Activated CD8-positive, alpha-beta memory T cell treated with anti-CD3 and anti-CD28 coated beads, Interleukin-2, amount 50 U/mL, for 48 hours (primary cell): ENCODE results near the gene NFS1.
A peak's percentile ranks its signal among the peaks of the same experiment; 100 is the strongest.

Experiments used
- DNase-seq: peaks from one replicate; pipeline ENCODE4 v3.0.0-alpha.2; 2020

NFS1 gene

DNA sequence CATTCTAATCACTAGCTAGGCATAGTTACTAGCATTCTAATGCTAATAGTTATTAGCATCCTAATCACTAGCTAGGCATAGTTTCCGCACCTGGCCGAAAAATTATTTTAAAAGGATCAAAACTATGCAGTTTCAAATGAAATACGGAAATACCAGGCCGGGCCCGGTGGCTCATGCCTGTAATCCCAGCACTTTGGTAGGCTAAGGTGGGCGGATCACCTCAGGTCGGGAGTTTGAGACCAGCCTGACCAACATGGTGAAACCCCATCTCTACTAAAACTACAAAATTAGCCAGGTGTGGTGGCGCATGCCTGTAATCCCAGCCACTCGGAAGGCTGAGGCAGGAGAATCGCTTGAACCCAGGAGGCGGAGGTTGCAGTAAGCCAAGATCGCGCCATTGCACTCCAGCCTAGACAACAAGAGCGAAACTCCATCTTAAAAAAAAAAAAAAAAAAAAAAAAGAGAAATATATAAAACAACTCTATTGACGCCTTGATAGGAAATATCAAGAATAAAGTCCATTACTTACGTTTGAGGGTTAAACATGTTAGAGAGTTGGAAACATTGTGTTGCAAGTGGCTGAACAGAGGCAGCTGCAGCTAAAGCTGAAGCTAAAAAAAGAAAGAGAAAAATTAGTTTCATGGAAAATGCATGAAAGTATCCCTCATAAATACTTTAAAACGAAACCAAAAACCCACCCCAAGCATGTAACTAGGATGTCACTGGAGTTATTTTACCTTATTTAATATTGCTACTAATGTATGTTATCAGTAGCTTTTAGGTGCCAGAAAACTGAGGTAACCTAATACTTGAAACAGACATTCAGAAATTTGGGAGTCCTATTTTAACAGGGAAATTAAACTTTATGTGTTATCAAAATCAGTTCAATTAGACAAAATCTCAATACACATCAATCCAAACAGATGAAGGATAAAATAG, 7.7 kb upstream of the NFS1 start:
- peak; percentile 45 for DNase-seq

DNA sequence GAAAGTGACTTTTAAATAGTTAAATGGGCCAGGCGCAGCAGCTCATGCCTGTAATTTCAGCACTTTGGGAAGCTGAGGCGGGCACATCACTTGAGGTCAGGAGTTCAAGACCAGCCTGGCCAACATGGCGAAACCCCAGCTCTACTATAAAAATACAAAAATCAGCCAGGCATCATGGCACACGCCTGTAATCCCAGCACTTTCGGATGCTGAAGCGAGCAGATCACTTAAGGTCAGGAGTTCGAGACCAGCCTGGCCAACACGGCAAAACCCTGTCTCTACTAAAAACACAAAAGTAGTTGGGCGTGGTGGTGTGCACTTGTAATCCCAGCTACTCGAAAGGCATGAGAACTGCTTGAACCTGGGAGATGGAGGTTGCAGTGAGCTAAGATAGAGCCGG, 6.7 kb upstream of the NFS1 start:
- DNase-seq = peak; percentile 48

DNA sequence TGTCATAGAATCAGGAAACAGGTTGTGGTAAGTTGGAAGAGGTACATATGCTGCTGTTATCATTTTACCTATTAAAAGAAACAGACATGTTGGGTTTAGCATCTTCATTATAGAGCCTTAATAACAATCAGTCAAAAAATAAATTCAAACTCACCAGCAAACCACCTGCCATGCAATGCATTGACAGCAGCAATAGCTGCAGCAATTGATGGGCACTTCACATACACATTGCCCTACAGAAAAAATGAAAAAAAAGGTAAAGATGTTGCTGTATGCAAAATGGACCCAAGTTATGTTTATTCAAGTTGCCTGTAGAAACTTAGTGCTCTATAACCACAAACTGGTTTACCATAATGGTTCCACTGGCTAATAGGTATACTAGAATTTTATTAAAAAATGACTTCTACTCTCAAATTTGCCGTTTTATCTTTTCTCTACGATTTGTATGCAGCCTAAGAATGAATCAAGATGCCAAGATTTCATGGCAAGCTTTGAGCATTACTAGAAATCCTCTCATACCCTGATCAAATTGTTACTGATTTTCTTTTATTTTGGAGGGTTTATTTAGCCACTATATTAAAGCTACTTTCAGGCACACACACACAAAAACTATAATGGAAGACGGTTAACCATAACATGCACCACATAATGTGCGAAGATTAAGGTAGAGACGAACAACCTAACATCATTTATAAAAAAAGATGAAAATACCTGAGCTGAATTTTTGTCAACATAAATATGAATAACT, 5.5 kb upstream of the NFS1 start:
- peak; percentile 30 for DNase-seq

DNA sequence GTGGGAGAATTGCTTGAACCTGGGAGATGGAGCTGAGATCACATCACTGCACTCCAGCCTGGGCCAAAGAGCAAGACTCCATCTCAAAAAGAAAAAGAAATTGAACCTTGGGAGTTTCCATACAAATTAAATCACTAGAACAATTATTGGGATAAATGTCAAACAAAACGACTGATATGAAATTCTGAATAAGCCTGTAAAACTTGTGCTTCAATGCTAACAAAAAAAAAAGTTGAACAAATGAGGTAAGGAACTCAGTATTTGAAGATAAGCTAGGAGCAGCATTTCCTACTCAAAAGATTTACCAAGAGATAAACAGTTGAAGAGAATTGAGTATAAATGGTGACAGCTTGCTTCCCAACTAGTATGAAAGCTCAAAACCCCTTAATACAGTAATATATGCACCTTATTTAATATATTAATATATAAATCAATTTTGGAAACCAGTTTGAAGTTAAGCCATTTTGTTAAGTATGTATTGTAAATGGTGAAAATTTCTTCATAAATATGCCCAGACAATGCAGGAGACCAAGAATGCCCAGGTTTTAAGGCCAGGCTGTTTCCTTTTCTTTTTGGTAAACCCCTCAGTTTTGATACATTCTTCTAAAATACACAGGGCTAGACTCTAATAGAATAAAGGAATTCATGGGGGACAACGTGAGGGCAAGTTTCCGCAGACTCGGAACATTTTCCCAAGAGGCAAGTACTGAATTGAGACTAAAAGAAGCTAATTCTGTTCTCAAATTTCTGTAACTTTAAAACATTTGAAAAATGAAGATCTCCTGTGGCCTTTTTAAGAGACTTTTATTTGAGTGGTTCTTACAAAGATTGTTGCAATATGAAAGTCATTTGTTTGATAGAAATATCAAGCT, 3.9 kb upstream of the NFS1 start:
- DNase-seq = peak; percentile 35

DNA sequence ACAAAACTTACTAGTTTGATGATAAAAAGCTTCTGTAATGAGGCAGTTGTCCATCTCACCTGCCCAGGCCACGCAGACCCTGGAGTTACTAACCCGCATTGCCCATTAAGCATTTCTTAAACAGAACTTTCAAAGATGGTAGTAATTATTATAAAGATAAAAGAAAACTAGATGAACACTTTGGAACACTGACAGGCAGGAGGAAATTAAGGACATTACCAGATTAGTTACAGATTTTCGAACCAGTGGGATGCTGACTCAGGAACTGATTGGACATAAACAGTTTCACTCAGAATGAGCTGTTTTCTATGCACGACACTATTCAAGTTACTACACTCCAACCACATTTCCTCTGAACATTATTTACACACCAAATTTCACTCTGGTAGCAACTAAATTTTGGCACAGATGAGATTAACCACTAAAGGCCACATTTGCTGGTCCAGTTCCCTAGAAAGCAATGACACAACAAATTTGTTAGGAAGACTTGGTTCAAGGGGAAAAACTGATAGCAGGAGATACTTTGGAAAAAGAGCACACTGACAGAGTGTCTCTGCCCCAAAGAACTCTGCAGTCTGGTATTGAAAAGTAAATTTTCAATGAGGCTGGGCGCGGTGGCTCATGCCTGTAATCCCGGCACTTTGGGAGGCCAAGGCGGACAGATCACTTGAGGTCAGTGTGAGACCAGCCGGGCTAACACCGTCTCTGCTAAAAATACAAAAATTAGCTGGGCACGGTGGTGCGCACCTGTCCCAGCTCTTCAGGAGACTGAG, 3.1 kb upstream of the NFS1 start:
- DNase-seq = peak; percentile 63

DNA sequence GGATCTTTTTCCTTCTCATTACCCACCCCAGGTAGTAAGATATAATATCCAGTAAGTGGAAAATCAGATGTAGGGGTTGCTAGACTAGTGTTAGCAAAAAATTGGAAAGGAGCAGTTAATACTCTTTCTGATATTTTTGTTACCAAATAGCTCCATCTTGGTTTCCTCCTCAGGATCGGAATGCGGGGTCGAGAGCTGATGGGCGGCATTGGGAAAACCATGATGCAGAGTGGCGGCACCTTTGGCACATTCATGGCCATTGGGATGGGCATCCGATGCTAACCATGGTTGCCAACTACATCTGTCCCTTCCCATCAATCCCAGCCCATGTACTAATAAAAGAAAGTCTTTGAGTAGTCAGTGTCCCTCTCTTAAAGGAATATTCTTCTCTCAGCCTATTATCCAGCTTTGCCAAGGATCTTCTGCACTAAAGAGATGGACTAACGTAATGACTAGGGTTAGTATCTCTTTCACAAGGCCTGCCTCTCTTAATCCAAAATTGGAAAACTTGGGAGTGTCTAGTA, 1.5 kb upstream of the NFS1 start:
- DNase-seq = peak; percentile 57

DNA sequence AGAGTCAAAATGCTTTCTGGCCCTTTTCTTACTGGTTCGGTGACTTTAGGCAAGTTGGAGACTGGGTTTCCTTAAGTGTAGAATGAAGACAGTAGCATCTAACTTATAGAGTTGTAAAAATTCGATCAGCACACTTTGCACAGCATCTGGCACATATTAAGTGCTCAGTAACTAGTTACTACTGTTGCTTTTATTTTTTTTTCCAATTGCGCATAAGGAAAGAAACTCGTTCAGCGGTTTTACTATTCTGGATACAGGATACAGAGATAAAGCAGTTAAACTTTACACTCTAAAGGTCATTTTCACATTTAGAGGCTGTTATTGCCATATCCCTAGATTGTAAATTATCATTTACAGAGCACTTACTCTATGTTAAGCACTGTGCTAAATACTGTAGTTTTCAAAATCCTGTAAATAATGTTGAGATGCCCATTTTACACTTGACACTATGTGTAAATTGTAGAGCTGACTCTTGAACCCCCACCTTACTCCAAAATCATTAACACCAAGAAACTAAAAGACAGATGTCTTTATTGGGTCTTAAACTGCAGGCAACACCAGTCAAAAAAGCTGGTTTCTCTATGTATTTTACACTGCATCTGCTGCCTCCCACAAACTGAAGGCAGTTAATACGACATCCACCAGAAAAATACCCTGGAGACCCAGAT, 939 bp upstream of the NFS1 start:
- DNase-seq = peak; percentile 29

DNA sequence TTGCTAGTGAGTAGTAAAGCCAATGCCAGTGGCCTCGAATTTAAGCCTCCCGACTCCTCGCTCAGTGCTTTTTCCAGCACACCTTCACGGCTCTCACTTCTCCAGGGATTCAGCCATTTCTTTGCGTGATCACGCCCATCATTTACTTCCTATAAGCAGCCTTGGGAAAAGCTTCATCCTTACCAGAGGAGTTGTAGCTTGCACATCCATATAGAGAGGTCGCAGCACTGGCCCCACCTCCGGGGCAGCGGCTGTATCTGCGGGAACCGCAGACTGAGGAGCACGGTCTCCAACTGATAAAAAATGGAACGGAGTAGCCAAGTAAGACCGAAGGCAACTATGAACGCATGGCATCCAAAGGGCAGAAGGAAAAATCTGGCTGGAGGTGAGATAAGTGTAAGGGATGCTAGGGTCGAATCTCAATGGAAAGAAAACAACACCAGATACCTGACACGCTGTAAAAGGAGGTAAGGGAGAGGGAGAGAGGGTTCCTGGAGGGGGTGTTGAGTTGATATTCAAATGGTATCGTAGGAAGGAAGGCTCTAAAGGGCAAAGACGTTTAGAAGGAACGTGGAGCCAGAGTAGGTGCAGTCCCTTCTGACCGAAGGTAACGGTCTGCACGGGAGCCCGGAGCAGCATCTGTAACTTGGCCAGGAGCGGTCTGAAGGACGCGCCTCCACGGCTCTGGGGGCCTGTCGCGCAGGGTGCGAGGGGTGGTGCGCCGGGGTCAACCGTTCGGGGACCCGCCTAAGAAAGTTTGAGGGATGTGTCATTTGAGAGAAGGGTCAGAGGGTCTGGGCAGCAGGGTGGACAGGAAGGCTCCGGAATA, 640 bp downstream of the NFS1 start:
- DNase-seq = peak; percentile 61

DNA sequence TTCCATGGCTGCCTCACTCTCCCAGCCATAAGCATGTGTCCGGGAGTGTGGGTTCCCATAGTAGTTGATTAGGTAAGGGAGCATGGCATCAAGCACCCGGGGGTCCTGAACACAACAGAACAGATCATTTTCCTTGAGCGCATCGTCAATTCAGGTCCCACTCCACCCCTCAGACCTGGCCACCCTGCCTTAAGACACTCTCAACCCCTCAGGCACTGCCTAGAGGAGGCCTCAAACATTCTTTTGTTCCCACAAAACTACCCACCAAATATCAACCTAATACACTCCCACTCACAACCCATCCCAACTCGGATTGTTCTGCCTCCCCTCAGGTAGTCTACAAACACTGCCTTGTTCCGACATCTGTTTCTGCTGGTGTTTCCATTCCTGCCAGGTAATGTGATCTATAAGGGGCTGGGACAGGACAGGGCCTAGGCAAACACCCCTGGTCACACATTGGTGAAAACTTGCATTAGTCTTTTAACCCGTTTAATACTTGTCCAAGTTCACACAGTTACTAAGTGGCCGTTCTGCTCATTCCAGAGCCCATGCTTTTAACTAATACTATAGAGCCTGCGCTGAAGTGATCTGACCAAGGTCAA, 1.4 kb downstream of the NFS1 start:
- peak; percentile 45 for DNase-seq

DNA sequence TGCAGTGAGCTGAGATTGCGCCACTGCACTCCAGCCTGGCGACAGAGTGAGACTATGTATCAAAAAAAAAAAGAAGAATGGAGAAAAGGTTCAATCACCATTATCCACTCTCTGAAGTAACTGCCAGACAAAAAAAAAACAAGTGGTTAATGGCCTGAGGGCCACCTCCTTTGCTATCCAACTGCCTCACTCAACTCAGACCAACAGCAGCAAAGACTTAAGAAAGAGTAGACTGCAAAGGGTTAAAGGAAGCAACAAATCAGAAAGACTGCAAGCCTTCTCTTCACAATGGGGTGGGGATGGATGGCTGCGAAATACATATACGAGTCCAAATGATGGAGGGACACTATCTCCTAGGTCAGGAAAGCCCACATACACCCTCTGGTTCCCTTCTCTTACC, 3.2 kb downstream of the NFS1 start:
- peak; percentile 38 for DNase-seq

DNA sequence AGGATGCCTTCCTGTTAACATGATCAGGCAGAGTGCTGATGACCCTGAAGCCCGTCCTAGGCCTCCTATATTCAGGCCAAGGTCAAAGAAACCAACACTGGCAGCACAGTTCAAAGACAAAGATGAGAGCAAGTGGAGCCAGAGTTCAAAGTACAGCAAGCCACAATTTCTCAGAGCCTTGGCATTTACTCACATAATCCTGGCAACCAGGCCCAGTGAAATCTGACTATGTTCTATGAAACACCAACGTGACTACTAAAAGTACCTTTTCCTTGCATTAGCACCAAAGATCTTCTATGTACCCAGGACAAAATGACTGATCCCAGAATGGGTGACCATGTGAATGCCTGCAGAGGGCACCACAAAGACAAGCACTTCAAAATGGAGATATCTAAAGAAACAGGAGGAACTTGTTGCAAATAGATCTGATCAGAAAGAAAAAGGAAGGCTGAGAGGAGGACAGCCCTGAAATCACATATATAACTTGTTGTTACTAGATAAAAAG, 3.9 kb downstream of the NFS1 start:
- DNase-seq = no peak

DNA sequence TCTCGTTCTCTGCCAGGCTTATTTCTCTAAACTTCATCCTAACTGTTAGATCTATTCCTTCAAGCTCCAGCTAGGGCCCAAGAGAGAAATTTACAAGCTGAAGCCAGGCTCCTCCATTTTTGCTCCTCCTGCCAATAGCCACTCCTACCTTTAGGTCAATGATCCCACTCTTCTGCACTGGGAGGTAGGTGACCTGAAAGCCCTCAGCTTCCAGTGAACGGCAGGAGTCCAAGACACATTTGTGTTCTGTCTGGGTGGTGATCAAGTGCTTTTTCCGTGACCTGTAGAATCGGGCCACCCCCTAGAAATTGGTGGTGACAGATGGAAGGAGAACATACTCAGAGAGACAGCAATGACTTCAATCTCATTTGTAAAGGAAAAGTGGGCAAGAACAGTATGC, 8.9 kb downstream of the NFS1 start:
- peak; percentile 38 for DNase-seq

DNA sequence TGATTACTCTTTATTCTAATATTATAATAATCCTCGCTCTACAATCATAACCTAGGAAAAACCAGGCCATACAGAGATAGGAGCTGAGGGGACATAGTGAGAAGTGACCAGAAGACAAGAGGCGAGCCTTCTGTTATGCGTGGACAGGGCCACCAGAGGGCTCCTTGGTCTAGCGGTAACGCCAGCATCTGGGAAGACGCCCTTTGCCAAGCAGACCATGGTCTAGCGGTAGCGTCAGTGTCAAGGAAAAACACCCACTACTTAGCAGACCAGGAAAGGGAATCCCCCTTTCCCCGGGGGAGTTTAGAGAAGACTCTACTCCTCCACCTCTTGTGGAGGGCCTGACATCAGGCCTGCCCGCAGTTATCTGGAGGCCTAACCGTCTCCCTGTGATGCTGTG, 12.3 kb downstream of the NFS1 start:
- peak; percentile 52 for DNase-seq

DNA sequence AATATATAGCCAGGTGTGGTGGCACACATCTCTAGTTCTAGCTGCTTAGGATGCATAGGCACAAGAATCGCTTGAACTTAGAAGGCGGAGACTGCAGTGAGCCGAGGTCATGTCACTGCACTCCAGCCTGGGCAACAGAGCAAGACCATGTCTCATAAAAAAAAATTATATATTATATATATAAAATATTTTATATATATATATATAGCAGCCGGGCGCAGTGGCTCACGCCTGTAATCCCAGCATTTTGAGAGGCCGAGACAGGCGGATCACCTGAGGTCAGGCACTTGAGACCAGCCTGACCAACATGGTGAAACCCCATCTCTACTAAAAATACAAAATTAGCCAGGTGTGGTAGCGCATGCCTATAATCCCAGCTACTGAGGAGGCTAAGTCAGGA, 13.8 kb downstream of the NFS1 start:
- peak; percentile 17 for DNase-seq

DNA sequence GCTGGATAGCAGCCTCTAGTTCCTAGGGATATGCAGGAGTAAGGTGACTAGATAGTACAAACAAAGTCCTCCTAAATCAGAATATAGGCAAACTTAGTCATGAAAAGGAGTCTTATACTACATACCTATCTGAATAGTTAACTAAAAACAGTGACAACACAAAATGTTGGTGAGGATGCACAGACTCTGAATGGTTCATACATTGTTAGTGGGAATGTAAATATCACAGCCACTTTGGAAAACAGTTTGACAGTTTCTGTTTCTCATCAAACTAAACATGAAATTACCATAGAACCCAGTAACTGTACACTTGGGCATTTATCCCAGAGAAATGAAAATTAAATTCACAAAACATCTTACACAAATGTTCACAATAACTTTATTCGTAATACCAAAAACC, 17.2 kb downstream of the NFS1 start:
- no peak for DNase-seq

DNA sequence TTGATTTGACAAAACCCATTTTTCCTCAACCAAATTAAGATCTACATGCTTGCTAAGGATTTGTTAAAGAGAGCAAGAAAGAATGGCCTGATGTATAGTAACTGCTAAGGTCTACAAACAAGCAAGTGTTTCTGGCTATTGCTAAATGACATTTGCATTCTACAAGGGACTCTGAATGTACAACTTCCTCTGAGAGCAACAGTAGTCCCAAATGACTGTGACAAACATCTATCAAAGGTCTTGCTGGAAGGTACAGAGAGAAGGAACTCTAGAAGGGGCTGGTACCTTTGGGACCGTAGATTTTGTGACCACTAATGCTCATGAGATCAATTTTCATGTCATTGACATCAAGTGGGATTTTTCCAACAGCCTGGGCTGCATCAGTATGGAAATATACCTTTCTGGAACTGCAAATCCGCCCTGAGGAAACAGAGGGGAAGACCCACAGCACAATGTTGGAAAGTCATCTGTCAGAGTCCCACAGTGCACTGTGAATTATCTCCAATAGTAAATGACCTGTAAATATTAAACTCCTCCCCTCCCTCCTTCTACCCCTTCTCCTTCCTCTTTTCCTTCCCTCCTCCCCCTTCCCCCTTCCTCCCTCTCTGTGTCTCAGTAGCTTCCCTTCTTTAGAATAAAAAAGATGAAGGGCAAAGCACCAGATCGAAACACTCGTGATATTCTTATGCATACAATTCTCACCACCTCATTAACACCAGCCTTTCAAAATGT, 18.5 kb downstream of the NFS1 start:
- no peak for DNase-seq

DNA sequence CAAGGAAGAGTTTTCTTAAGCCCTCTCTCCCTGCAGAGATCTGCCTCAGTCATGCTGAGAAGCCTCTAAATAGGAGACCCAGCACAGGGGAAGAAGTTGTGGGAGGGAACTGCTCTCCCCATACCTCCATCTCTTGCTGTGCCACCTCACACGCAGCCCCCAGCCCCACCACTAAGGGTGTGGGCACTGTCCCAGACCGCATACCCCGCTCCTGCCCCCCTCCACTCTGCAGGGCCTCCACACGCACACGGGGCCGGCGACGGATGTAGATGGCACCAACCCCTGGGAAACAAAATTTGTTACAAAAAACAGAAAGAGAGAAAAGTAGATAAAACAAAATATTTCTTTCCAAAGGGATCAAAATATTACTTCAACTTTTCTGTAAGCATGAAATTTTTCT, 24.2 kb downstream of the NFS1 start:
- DNase-seq = no peak

DNA sequence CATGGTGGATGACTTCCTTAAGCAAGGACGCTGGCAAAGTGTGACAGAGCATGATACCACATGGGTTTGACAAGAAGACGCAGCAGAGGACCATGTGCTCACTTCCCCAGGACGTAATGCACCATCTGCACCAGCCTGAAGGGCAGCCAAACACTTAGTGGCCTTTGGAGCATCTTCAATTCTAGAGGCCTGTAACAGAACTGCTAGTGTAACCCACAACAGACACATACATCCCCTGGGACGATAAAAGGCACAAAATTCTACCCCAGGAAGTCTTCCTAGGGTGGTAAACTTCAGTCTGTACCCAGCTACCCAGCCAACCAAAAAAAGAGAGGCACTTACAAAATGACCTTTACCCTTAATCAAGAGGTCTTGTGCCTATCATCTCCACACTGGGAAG, 25.3 kb downstream of the NFS1 start:
- DNase-seq = peak; percentile 34

DNA sequence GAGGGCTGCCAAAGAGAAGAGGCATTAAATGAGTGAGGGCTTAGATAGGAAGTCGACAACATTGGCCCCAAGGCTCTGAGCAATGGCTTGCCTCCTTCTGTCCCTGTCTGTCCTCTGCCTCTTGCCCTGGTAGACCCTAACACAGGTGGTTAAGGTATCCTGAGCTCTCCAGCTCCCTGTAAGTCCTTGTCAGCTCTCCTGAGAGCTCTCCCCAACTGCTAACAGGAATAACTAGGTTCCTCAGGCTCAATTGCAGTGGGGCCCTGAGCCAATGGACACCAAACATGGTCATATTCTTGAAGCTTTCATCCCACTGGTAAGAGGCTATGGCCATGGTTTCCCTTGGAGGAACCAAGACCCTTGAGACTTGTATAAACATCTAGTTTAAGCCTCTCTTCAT, 29.5 kb downstream of the NFS1 start:
- DNase-seq = no peak
